Effector memory CD8-positive, alpha-beta T cell (primary cell): Measurements from ENCODE around the gene DEFB125.
"Not testable (repeated sequence)": the region's sequence is repeated elsewhere in the genome, so short reads cannot be mapped to it uniquely, and the experiment has no call there.

Experiments
- ATAC-seq: fragments of 150-1000 bp; cut with Tn5 transposase; replicated peaks from 2 replicates; pipeline ENCODE4 v1.10.0; 2021; ENCODE audit warnings: mild to moderate bottlenecking, moderate library complexity
- DNase-seq, 3 experiments: peaks; one replicate each; pipeline ENCODE4 v3.0.0; 2021
- H3K27ac Mint-ChIP-seq, 2 donors: one replicate each; pipeline ENCODE4 v1.8.0; 2022; ENCODE audit warnings: mild to moderate bottlenecking in 2 of 2, mixed read lengths in 2 of 2, moderate library complexity in 2 of 2
- H3K27me3 Mint-ChIP-seq, 2 donors: one replicate each; pipeline ENCODE4 v1.8.0; 2022; ENCODE audit warnings: mixed read lengths in 2 of 2
- H3K36me3 Mint-ChIP-seq: one replicate; pipeline ENCODE4 v1.8.0; 2022; ENCODE audit warnings: mild to moderate bottlenecking, moderate library complexity, mixed read lengths; ENCODE audit not compliant: insufficient read depth
- H3K4me1 Mint-ChIP-seq, 2 donors: one replicate each; pipeline ENCODE4 v1.8.0; 2022; ENCODE audit warnings: low read depth in 2 of 2, mixed read lengths in 2 of 2
- H3K4me3 Mint-ChIP-seq, 2 donors: one replicate each; pipeline ENCODE4 v1.8.0; 2022; ENCODE audit warnings: mild to moderate bottlenecking in 2 of 2, mixed read lengths in 2 of 2, moderate library complexity in 2 of 2
- H3K9me3 Mint-ChIP-seq, 2 donors: one replicate each; pipeline ENCODE4 v1.8.0; 2022; ENCODE audit warnings: mixed read lengths in 2 of 2

DEFB125 gene

GRCh38 chr20:97691-98090 lies 10.2 kb downstream of the DEFB125 start:
- not testable (repeated sequence) for H3K36me3 Mint-ChIP-seq, DNase-seq, ATAC-seq, H3K27ac Mint-ChIP-seq, H3K4me1 Mint-ChIP-seq, H3K4me3 Mint-ChIP-seq
- peaks cover 7 to 15% of the 10 kb centered on the region in 2 donors for H3K9me3 Mint-ChIP-seq
- peaks cover 65 to 75% of the 10 kb centered on the region in 2 donors for H3K27me3 Mint-ChIP-seq

- H3K9me3 Mint-ChIP-seq, result no peaks in the 10 kb centered on the region
- DNase-seq, result no peak
- no peaks in the 10 kb centered on the region for H3K4me1 Mint-ChIP-seq
- peaks cover 66 to 78% of the 10 kb centered on the region in 2 donors for H3K27me3 Mint-ChIP-seq
- H3K27ac Mint-ChIP-seq, result no peak overlapping the region
- no peak overlapping the region for H3K4me3 Mint-ChIP-seq
- no peaks in the 10 kb centered on the region for H3K36me3 Mint-ChIP-seq
- no peak for ATAC-seq
Measured at GRCh38 chr20:101975-102374, 14.5 kb downstream of the DEFB125 start.

- no peaks in the 10 kb centered on the region for H3K9me3 Mint-ChIP-seq
- no peaks in the 10 kb centered on the region for H3K36me3 Mint-ChIP-seq
- H3K27ac Mint-ChIP-seq, result no peak overlapping the region
- peaks cover 59 to 78% of the 10 kb centered on the region in 2 donors for H3K27me3 Mint-ChIP-seq
- H3K4me1 Mint-ChIP-seq, result no peaks in the 10 kb centered on the region
- DNase-seq (no peak), ATAC-seq (no peak)
- H3K4me3 Mint-ChIP-seq, result no peak overlapping the region
Measured at GRCh38 chr20:103456-103855, 16.0 kb downstream of the DEFB125 start.

GRCh38 chr20:112396-112795 lies 24.9 kb downstream of the DEFB125 start:
- ATAC-seq, result no peak
- Mint-ChIP-seq H3K4me3 (no peak overlapping the region), H3K27ac (no peak overlapping the region), H3K27me3 (peaks cover 34 to 63% of the 10 kb centered on the region in 2 donors), H3K36me3 (no peaks in the 10 kb centered on the region), H3K9me3 (no peaks in the 10 kb centered on the region), H3K4me1 (no peaks in the 10 kb centered on the region)
- DNase-seq, result no peak

GRCh38 chr20:117518-117917 lies 30.0 kb downstream of the DEFB125 start:
- H3K4me3 Mint-ChIP-seq, result no peak overlapping the region
- H3K27me3 Mint-ChIP-seq, result peaks cover 62 to 71% of the 10 kb centered on the region in 2 donors
- no peaks in the 10 kb centered on the region for H3K9me3 Mint-ChIP-seq
- ATAC-seq (no peak), DNase-seq (no peak)
- no peaks in the 10 kb centered on the region for H3K36me3 Mint-ChIP-seq
- H3K4me1 Mint-ChIP-seq, result no peaks in the 10 kb centered on the region
- no peak overlapping the region for H3K27ac Mint-ChIP-seq

GRCh38 chr20:129786-130323 lies 42.4 kb downstream of the DEFB125 start:
- H3K9me3 Mint-ChIP-seq, H3K36me3 Mint-ChIP-seq, H3K4me3 Mint-ChIP-seq: not testable (repeated sequence)

GRCh38 chr20:137668-138490 lies 50.4 kb downstream of the DEFB125 start:
- DNase-seq (no peak), ATAC-seq (no peak)
- H3K4me1 Mint-ChIP-seq, result no peaks in the 10 kb centered on the region
- peaks cover 0 to 7% of the 10 kb centered on the region in 2 donors for H3K9me3 Mint-ChIP-seq
- no peaks in the 10 kb centered on the region for H3K36me3 Mint-ChIP-seq
- H3K27me3 Mint-ChIP-seq, result peaks cover 27 to 41% of the 10 kb centered on the region in 2 donors
- H3K27ac Mint-ChIP-seq, result no peak overlapping the region
- no peak overlapping the region for H3K4me3 Mint-ChIP-seq

More at GRCh38 chr20:129786-130323, 42.4 kb downstream of the DEFB125 start:
- DNase-seq, ATAC-seq, H3K27ac Mint-ChIP-seq, H3K4me1 Mint-ChIP-seq: not testable (repeated sequence)
- H3K27me3 Mint-ChIP-seq, result peaks cover 21 to 28% of the 10 kb centered on the region in 2 donors

GRCh38 chr20:142290-142689 lies 54.8 kb downstream of the DEFB125 start, which contains the start of gene DEFB126:
Gene DEFB126, plus strand, starts transcription at chr20:142590. Its CDS starts 39 bp downstream, at chr20:142629.
- Mint-ChIP-seq H3K27ac (no peak within 1 kb of the TSS), H3K4me3 (no peak within 1 kb of the TSS), H3K4me1 (no peaks in the 10 kb centered on the region), H3K9me3 (peaks cover 0 to 6% of the 10 kb centered on the region in 2 donors), H3K27me3 (peaks cover 46 to 62% of the 10 kb centered on the region in 2 donors), H3K36me3 (no peaks in the 10 kb centered on the region)
- ATAC-seq (no peak), DNase-seq (no peak)

- Mint-ChIP-seq H3K27ac (no peak overlapping the region), H3K27me3 (peaks cover 30 to 50% of the 10 kb centered on the region in 2 donors), H3K36me3 (no peaks in the 10 kb centered on the region), H3K4me1 (no peaks in the 10 kb centered on the region), H3K4me3 (no peak overlapping the region), H3K9me3 (no peaks in the 10 kb centered on the region)
- ATAC-seq (no peak), DNase-seq (no peak)
Measured at GRCh38 chr20:145877-146276, 58.4 kb downstream of the DEFB125 start.
